Muscle of back (tissue), 11 donors: ENCODE results near the gene NOXA1. TPM values are rescaled to one million over a fixed set of nuclear protein-coding genes. Genes with fewer than 3 reads are reported as not detected.

ENCODE experiments used
- DNase-seq, 3 donors: peaks; one replicate each; pipeline versions ENCODE4 v3.0.0 to v3.0.0-alpha.2; 2013
- polyA plus RNA-seq, 10 donors: library from polyadenylated mRNA; unstranded; fragments of 120-200 nt; gene quantifications; one replicate each; pipeline ENCODE4 v1.2.1, GENCODE V29; 2013; ENCODE audit not compliant: insufficient read length in 10 of 10

NOXA1 gene
- polyA plus RNA-seq, 10 donors = 1.1 to 2.6 (median 1.9) TPM

DNA sequence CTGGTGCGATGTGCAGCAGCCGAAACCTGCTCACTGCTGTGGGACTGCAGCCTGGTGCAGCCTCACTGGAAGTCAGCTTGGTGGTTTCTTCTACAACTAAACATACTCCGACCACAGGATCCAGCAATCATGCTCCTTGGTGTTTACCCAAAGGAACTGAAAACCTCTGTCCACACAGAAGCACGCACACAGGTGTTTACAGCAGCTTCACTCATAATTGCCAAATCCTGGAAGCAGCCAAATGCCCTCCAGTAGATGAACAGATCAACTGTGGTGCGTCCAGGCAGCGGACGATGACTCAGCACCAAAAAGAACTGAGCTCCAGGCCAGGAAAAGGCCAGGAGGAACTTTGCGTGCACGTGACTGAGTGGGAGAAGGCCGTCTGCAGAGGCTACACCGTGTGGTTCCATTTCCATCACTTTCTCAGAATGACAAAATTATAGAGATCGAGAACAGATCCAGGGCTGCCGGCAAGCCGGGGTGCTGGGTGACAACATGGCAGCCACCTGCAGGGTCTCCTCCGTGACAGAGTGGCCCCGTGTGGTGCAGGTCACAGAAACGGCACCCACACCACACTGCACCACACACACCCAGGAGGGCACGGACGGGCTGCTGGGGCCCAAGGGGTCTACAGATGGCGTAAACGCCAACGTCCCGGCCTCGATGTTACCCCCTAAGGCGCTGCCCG lies 59.0 kb downstream of the NOXA1 start:
- no peak for DNase-seq

Other genes with a start within 250 kb of the NOXA1 start
- 10 to 100 TPM; 21.2 to 36.5 (median 29.2) TPM for gene ANAPC2, start 234.8 kb upstream of the NOXA1 start, polyA plus RNA-seq
- gene SSNA1, start 234.7 kb upstream of the NOXA1 start, polyA plus RNA-seq = 10 to 100 TPM; 38.2 to 72.0 (median 49.6) TPM
- gene TPRN, start 222.7 kb upstream of the NOXA1 start, polyA plus RNA-seq = 10 to 100 TPM in 2 of 10 donors, 1 to 10 TPM in 8; 5.8 to 10.9 (median 7.8) TPM
- gene TMEM203, start 217.7 kb upstream of the NOXA1 start, polyA plus RNA-seq = 10 to 100 TPM; 30.3 to 36.7 (median 32.2) TPM
- gene NDOR1, start 217.7 kb upstream of the NOXA1 start, polyA plus RNA-seq = 10 to 100 TPM in 1 of 10 donors, 1 to 10 TPM in 9; 3.8 to 10.6 (median 6.9) TPM
- gene RNF208, start 201.2 kb upstream of the NOXA1 start, polyA plus RNA-seq = 1 to 10 TPM; 1.8 to 4.5 (median 2.4) TPM
- gene CYSRT1, start 198.2 kb upstream of the NOXA1 start, polyA plus RNA-seq = 1 to 10 TPM in 9 of 10 donors, under 1 TPM in 1; 0.93 to 3.3 (median 2.0) TPM
- 1 to 10 TPM in 7 of 10 donors, under 1 TPM in 3; 0.80 to 3.4 (median 1.5) TPM for gene RNF224, start 195.9 kb upstream of the NOXA1 start, polyA plus RNA-seq
- gene SLC34A3, start 192.5 kb upstream of the NOXA1 start, polyA plus RNA-seq = 1 to 10 TPM in 5 of 10 donors, under 1 TPM in 5; 0.29 to 2.0 (median 0.89) TPM
- gene TUBB4B, start 182.1 kb upstream of the NOXA1 start, polyA plus RNA-seq = 100 to 1,000 TPM; 125 to 258 (median 160) TPM
- gene STPG3, start 172.1 kb upstream of the NOXA1 start, polyA plus RNA-seq = under 1 TPM in 7 of 10 donors, not detected in 3; 0.16 to 0.62 (median 0.32) TPM
- gene NELFB, start 168.1 kb upstream of the NOXA1 start, polyA plus RNA-seq = 10 to 100 TPM; 39.3 to 55.4 (median 45.0) TPM
- 1 to 10 TPM; 3.9 to 7.8 (median 5.6) TPM for gene TOR4A, start 145.7 kb upstream of the NOXA1 start, polyA plus RNA-seq
- gene NRARP, start 121.1 kb upstream of the NOXA1 start, polyA plus RNA-seq = 1 to 10 TPM; 2.9 to 7.5 (median 4.8) TPM
- gene EXD3, start 231 bp upstream of the NOXA1 start, polyA plus RNA-seq = 10 to 100 TPM in 3 of 10 donors, 1 to 10 TPM in 7; 8.2 to 14.1 (median 9.3) TPM
- under 1 TPM; 0.17 to 0.71 (median 0.32) TPM for gene ENTPD8, start 18.0 kb downstream of the NOXA1 start, polyA plus RNA-seq
- gene NSMF, start 35.9 kb downstream of the NOXA1 start, polyA plus RNA-seq = 10 to 100 TPM; 17.1 to 30.9 (median 20.2) TPM
- 1 to 10 TPM; 1.1 to 4.1 (median 2.2) TPM for gene PNPLA7, start 127.0 kb downstream of the NOXA1 start, polyA plus RNA-seq
- 10 to 100 TPM; 17.7 to 39.4 (median 22.2) TPM for gene MRPL41, start 128.5 kb downstream of the NOXA1 start, polyA plus RNA-seq
- 10 to 100 TPM; 18.3 to 45.4 (median 24.8) TPM for gene DPH7, start 155.5 kb downstream of the NOXA1 start, polyA plus RNA-seq
- gene ZMYND19, start 167.1 kb downstream of the NOXA1 start, polyA plus RNA-seq = 10 to 100 TPM; 13.3 to 25.1 (median 17.3) TPM
- gene ARRDC1, start 182.3 kb downstream of the NOXA1 start, polyA plus RNA-seq = 10 to 100 TPM; 22.3 to 39.6 (median 33.2) TPM
- 10 to 100 TPM; 35.8 to 56.6 (median 46.2) TPM for gene EHMT1, start 195.6 kb downstream of the NOXA1 start, polyA plus RNA-seq